Esophagus mucosa (tissue), 1 donor: Measurements from ENCODE around the gene DNAJB14. TPM values are rescaled to one million over a fixed set of nuclear protein-coding genes. Genes with fewer than 3 reads are reported as not detected.
A peak's percentile ranks its signal among the peaks of the same experiment; 100 is the strongest.

Source experiments
- ATAC-seq: fragments of 200-7000 bp; cut with Tn5 transposase; one replicate; pipeline ENCODE4 v1.9.1; 2020
- total RNA-seq: library from RNA; stranded (reverse); gene quantifications from one replicate; pipeline ENCODE4 v1.2.4, GENCODE V29; 2023
- donor health status: DM: yes; HTN: yes; CAD: no.

Gene DNAJB14
- total RNA-seq, 1 donor from 2014 or later: 22.2 TPM

GRCh38 chr4:99861120-99861905 is 85.1 kb downstream of the DNAJB14 start:
- ATAC-seq: no peak

DNA sequence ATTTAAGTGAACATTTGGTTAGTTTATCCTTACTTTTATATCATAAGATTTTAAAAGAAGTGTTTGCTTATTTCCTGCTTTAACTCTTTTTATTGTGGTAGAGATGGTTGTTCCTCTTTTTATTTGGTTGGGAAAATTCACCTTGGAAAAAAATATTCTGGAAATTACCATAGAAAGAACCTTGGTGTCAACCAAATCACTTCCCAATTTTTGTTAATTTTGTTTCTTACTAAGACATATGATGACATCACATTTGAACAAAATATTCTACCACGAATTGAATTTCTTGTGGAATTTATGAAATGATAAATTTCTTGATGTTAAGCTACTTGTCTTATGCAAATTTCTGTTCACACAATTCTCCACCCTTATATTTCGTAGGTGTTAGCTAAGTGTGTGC is 85.9 kb downstream of the DNAJB14 start:
- no peak for ATAC-seq

- ATAC-seq: peak; percentile 26
Measured at GRCh38 chr4:99859618-99860017, 86.8 kb downstream of the DNAJB14 start.

GRCh38 chr4:99857307-99857706 is 89.1 kb downstream of the DNAJB14 start:
- ATAC-seq: no peak

DNA sequence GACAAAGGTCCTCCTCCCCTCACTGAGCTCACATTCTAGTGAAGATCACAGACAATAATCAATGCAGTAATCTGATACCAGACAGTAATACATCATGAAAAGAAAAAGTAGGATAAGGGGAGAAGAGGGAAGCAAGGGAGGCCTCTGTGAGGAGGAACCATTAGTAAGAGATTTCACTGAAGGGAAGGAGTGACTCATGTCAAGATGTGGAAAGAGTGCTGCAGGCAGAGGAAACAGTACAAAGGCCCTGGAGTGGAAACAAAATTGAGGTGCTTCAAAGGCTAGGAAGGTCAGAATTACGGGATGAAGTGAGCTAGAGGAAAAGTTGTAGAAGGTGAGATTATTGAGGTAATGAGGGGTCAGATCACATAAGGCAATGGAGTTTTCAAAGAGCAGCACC is 90.3 kb downstream of the DNAJB14 start:
- peak; percentile 79 for ATAC-seq

DNA sequence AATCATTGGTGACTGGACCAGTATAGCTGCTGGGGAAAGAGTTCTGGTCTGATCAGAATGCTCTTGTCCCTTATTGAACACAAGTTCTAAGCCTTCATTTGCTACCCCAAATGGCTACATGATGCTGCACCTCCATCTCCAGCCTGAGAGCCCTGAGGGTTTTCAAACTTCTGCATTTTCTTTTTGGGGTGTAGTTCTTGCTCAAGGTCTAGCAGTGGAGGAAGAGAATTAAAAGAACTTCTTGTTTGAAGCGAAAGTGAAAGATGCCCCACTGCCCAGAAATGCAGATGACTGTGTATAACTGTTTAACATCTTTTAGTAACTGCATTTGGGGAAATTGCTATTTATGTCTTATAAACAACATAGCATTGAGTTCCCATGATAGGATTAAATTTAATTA is 90.7 kb downstream of the DNAJB14 start:
- ATAC-seq: no peak

DNA sequence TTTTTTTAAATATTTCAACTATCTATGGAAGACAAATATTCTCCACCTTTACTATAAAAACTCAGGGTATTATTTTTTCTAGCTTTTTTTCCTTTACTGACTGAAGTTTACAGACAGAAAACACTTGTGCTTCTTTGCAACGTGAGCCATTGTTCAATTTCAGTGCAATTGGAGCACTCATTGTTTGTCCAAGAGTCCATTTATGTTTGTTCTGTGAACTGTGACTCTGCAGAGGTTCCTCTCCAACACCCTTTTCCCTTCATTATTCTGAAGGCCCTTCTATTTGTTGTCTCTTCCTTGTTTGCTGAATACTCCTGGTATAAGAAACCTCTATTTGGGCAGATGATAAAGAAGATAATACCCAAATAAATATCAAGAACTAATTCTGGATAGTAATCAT is 92.4 kb downstream of the DNAJB14 start:
- no peak for ATAC-seq

- ATAC-seq: no peak
Measured at GRCh38 chr4:99853190-99853589, 93.2 kb downstream of the DNAJB14 start.

- ATAC-seq: no peak
Measured at GRCh38 chr4:99852199-99852749, 94.1 kb downstream of the DNAJB14 start.

DNA sequence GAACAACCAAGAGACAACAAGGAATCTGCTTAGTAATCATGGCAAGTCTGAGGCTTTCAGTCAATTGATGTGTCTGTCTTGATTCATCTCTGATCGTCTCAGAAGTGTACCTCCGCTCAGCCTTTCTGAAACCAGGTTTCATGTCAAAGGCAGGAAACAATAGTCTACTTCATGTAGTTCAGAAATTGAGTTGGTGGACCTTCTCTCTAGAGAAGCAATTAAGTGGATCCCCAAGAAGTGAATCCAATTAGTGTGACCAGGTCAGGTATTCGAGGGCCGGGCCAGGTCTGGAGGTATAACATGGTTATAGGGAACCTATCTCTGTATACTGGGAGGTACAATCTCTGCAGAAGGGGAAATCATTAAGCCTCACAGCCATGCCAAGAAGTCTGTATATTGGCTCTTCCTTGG is 97.8 kb downstream of the DNAJB14 start:
- no peak for ATAC-seq

GRCh38 chr4:99847362-99847976 is 98.9 kb downstream of the DNAJB14 start:
- ATAC-seq: no peak

DNA sequence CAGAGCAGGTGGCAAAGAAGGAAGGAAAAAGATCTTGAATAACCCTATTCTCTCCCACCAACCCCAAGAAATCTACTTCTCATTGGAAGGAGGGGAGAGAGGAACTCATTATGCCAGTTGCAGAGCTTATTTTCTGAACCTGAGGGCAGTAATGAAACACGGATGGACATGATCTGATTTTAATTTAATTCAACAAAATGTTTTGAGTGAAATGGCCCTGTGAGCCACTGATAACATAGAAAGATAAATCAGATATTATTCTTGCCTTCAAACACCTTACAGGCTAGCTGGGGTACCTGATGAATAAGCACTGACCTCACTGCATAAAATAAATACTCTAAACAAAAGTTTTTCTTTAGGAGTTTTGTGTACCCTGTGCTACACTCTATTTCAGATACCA is 99.5 kb downstream of the DNAJB14 start:
- no peak for ATAC-seq

Other genes with a start within 250 kb of the DNAJB14 start
- gene DAPP1, start 129.8 kb downstream of the DNAJB14 start, total RNA-seq: 54.7 TPM
- gene LAMTOR3, start 52.2 kb downstream of the DNAJB14 start, total RNA-seq: 36.8 TPM
- gene H2AZ1, start 3.7 kb upstream of the DNAJB14 start, total RNA-seq: 237 TPM
- 0.56 TPM for gene DDIT4L, start 243.8 kb upstream of the DNAJB14 start, total RNA-seq